ENCODE measurements around the gene P2RY12.

Gene P2RY12

DNA sequence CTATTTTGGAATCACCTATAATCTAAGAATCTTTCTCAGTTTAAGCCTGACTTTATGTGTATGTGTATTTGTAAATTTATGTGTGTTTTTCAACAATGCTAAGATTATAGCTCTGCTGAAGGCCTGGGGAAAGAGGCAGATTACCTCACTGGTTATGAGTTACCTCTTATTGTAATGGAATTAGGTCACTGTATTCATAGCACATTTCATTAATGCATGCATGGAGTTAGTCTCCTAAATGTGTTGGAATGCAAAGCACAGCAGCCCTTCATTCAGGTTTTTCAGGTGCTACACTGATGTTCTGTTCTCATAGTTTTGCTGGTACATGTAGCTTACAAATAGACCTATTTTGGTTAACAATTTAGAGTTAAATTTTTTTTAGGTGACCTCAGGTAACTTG is 77.4 kb downstream of the P2RY12 start:
- DNase-seq = no peak

DNA sequence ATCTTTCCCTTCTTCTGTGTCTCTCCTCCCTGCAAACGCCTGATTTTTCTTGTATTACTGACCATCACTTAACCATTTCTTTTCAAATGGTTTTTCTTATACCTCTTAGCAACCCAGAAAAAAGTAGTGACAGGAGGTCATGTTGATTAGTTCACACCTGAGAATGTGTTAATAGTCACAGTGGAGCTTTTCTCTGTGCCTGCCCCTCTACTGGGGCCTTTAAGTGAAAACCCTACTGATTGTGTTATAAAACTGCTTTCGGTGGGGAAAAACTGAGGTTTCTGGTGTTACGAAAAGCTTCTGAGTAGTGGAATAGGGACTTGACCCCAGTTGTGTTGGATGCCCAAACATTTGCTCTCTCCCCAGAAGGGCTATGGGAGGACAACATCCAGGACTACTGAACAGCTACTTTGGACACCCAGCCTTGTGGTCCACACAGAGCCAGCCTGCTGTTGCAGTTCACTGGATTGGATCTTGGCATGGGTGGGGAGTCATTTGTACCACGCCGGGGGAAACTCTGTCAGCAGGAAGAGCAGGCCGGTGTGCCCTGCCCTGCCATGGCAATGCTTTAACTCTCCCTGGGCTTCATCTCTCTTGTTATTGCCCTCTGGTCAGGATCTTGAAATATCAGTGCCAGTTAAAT is 78.3 kb downstream of the P2RY12 start:
- no peak for DNase-seq

DNA sequence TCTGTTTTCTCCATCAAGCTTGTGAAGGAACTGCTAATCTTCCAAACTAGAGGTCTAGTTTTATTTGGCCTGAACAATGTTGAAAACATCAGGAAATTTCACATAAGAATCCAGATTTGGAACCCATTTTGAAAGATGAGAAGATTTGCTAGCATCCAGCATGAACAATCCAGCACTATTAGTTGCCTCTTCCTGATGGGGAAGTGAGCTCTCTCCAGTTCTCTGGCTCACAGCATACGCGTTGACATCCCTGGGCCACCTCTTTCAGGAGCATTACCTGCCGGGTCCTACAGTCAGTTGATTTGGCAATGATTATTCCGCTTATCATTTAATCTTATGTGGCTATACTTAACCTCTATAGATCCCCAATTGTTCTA is 78.8 kb downstream of the P2RY12 start:
- no peak for DNase-seq

DNA sequence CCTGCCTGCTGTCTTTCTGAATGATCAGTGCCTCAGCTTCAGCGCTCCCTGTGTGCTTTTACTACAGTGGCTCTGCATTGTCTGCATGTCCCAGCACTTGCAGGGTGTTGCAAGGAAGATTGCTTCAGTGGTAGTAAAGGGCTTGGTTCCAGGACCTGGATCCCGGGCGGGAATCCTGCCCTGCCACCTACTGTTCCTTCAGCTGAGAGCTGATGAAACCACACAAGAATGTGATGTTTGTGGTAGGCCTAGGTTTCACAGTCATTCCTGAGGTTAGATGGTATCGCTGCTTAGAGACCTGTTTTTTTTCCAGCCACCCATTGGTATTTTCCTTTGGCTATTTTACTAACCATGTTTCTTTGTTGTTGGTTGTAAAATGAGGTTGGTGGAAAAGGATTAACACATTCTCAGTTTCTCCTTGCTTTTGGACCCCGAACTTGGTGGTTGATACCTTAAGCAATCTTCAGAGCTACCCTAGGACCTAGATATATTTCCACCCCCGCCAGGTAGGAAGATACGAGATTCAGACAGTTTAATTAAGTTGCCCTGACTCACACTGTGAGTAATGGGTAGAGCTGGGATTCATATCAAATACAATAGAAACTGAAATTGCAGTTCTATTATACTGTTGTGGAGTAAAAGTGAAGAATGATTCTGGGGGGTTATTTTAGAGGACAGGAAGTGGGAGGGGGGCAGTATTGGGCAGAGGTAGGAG is 79.3 kb downstream of the P2RY12 start:
- no peak for DNase-seq

- no peak for DNase-seq
Measured at GRCh38 chr3:151303751-151304150, 80.8 kb downstream of the P2RY12 start.

- no peak for DNase-seq
Measured at GRCh38 chr3:151301787-151302186, 82.8 kb downstream of the P2RY12 start.

DNA sequence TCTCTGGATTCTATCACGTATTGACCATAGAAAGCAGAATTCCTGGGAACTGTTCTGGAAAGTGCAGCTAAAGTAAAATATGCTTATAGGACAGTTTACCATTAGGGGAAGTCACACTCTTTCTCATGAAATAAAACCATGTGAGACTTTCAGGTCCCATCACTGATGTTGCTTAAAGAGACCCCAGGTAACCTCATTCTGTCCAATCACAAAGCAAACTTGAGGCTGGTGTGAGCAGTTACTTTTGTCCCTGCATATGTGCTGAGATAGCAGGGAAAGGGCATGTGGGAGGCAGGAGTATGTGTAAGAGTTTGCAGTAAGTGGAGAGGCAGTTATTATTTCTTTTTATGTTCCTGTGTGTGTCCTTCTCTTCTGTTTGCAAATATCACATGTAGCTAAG is 84.0 kb downstream of the P2RY12 start:
- no peak for DNase-seq

- no peak for DNase-seq
Measured at GRCh38 chr3:151299006-151299405, 85.5 kb downstream of the P2RY12 start.

DNA sequence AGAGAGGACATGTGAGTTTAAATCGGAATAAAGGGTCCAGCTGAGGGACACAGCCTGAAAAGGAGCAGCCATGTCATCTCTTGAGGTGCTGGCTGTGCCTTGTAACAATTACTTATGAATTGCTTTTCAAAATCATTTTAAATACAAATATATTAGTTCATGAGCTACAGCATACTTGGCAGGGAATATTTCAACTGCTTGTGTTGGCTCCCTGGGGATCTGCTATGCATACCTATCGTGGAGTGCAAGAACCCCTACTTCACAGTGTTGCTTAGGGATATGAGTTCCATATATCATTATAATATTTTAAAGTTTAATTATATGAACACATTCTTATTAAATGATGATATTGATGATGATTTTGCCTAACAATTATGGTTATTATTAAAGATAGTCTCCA is 87.1 kb downstream of the P2RY12 start:
- DNase-seq = no peak

- DNase-seq = no peak
Measured at GRCh38 chr3:151296226-151296625, 88.3 kb downstream of the P2RY12 start.

- no peak for DNase-seq
Measured at GRCh38 chr3:151293127-151293526, 91.4 kb downstream of the P2RY12 start.

DNA sequence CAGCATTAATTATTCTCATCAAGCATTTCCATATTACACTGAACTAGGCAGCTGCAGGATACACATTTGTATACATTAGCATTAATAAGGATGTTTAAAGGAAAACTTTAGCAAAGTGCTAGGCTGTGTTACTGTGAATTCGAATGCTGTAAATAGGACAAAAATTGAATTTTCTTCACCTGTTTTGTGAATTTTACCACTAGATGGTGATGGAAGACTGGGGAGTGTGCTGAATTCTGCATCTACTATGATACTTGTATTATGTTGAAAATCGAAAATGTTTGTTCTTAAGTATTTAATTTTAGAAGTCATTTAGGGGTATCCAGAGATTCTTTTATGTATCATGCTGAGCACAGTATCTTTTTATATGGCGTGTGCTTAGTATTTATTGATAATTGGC is 93.9 kb downstream of the P2RY12 start:
- DNase-seq = no peak

GRCh38 chr3:151289445-151289844 is 95.1 kb downstream of the P2RY12 start:
- no peak for DNase-seq

Data from right kidney (tissue), 1 donor.